Suprapubic skin (tissue), 3 donors: ENCODE measurements around the gene POTEI.
"Not testable (repeated sequence)": the region's sequence is repeated elsewhere in the genome, so short reads cannot be mapped to it uniquely, and the experiment has no call there.

Experiments
- EP300 ChIP-seq: sonication (generic); formaldehyde crosslinking; IDR thresholded peaks from one replicate; pipeline ENCODE4 v1.6.1; 2017; ENCODE audit warnings: antibody characterized with exemption
- TF ChIP-seq, protein P1 (sequence below), 2 donors: fragments of 200-600 bp in 1 of 2; fragments of 450-650 bp in 1 of 2; sonication (generic) in 1 of 2; IDR thresholded peaks; one replicate each; pipeline ENCODE4 v1.5.1; 2016 to 2019; ENCODE audit warnings: antibody characterized with exemption in 2 of 2, mild to moderate bottlenecking in 1 of 2, moderate library complexity in 1 of 2

DNA sequence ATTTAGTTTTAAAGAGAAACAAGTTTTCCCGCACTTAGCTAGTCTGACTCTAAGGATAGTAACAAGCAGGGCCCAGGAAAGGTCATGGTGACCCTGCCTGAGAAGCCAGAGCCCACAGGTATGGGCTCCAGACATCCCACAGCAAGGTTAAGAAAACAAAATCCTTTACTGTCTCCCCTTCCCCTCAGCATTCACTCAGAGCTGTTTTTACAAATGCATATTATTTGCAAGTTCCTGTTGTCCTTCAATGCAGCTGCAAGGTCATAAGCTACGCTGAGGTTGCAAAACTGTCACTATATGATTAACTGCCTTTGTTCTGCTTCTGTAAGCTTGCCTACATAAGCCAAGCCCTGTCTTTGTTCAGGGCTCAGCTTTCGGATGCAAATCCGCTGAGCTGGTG, 18.1 kb downstream of the POTEI start:
- not testable (repeated sequence) for TF ChIP-seq EP300
- TF ChIP-seq, protein P1, sequence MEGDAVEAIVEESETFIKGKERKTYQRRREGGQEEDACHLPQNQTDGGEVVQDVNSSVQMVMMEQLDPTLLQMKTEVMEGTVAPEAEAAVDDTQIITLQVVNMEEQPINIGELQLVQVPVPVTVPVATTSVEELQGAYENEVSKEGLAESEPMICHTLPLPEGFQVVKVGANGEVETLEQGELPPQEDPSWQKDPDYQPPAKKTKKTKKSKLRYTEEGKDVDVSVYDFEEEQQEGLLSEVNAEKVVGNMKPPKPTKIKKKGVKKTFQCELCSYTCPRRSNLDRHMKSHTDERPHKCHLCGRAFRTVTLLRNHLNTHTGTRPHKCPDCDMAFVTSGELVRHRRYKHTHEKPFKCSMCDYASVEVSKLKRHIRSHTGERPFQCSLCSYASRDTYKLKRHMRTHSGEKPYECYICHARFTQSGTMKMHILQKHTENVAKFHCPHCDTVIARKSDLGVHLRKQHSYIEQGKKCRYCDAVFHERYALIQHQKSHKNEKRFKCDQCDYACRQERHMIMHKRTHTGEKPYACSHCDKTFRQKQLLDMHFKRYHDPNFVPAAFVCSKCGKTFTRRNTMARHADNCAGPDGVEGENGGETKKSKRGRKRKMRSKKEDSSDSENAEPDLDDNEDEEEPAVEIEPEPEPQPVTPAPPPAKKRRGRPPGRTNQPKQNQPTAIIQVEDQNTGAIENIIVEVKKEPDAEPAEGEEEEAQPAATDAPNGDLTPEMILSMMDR (IDR thresholded peaks at IDR 0.05), result not testable (repeated sequence)
